HEK293 (cell line): ENCODE data around the gene CSKMT.

Experiments used
- GLIS1 ChIP-seq: fragments of 450-650 bp; formaldehyde crosslinking; IDR thresholded peaks from 2 replicates; pipeline ENCODE4 v1.5.1; 2016; ENCODE audit warnings: missing biosample characterization, missing genetic modification characterization
- HIC1 ChIP-seq: fragments of 450-650 bp; formaldehyde crosslinking; IDR thresholded peaks from 2 replicates; pipeline ENCODE4 v1.5.1; 2016; ENCODE audit warnings: missing biosample characterization, missing genetic modification characterization
- IKZF3 ChIP-seq: fragments of 450-650 bp; IDR thresholded peaks from 2 replicates; pipeline ENCODE4 v1.5.0; 2018; ENCODE audit warnings: missing biosample characterization, mild to moderate bottlenecking, missing genetic modification characterization, moderate library complexity
- KLF9 ChIP-seq: fragments of 450-650 bp; formaldehyde crosslinking; IDR thresholded peaks from 2 replicates; pipeline ENCODE4 v1.5.1; 2016; ENCODE audit warnings: missing biosample characterization, missing genetic modification characterization, low read depth
- PRDM10 ChIP-seq: fragments of 450-650 bp; formaldehyde crosslinking; IDR thresholded peaks from 2 replicates; pipeline ENCODE4 v1.5.1; 2016; ENCODE audit warnings: missing biosample characterization, missing genetic modification characterization
- SP7 ChIP-seq: fragments of 450-650 bp; formaldehyde crosslinking; IDR thresholded peaks from 2 replicates; pipeline ENCODE4 v1.5.1; 2016; ENCODE audit warnings: missing biosample characterization, missing genetic modification characterization
- TCF7L2 ChIP-seq: IDR thresholded peaks from 2 replicates; pipeline ENCODE4 v1.6.1; 2011; ENCODE audit warnings: low read depth, mild to moderate bottlenecking, inconsistent platforms, low read length, moderate library complexity, borderline replicate concordance
- ZNF501 ChIP-seq: fragments of 450-650 bp; formaldehyde crosslinking; IDR thresholded peaks from 2 replicates; pipeline ENCODE4 v1.5.1; 2016; ENCODE audit warnings: missing biosample characterization, missing genetic modification characterization
- ZNF518A ChIP-seq: fragments of 450-650 bp; formaldehyde crosslinking; conservative IDR thresholded peaks from 2 replicates; pipeline ENCODE4 v1.5.1; 2016; ENCODE audit warnings: low read depth, missing biosample characterization, missing genetic modification characterization
- ZNF580 ChIP-seq: fragments of 450-650 bp; formaldehyde crosslinking; IDR thresholded peaks from 2 replicates; pipeline ENCODE4 v1.5.1; 2016; ENCODE audit warnings: missing biosample characterization, missing genetic modification characterization
- ZNF596 ChIP-seq: fragments of 450-650 bp; IDR thresholded peaks from 2 replicates; pipeline ENCODE4 v1.5.0; 2018; ENCODE audit warnings: missing biosample characterization, mild to moderate bottlenecking, missing genetic modification characterization, moderate library complexity
- ZNF600 ChIP-seq: fragments of 450-650 bp; formaldehyde crosslinking; IDR thresholded peaks from 2 replicates; pipeline ENCODE4 v1.5.1; 2016; ENCODE audit warnings: missing biosample characterization, missing genetic modification characterization
- ZNF76 ChIP-seq: fragments of 450-650 bp; formaldehyde crosslinking; IDR thresholded peaks from 2 replicates; pipeline ENCODE4; 2016; ENCODE audit warnings: low read depth, missing biosample characterization, missing genetic modification characterization, borderline replicate concordance
- ZNF776 ChIP-seq: fragments of 450-650 bp; formaldehyde crosslinking; IDR thresholded peaks from 2 replicates; pipeline ENCODE4 v1.5.0; 2017; ENCODE audit warnings: missing biosample characterization, missing genetic modification characterization, borderline replicate concordance
- ZNF843 ChIP-seq: fragments of 450-650 bp; formaldehyde crosslinking; IDR thresholded peaks from 2 replicates; pipeline ENCODE4 v1.5.1; 2016; ENCODE audit warnings: missing biosample characterization, missing genetic modification characterization

Gene CSKMT

GRCh38 chr11:62678770-62679696, 13.9 kb downstream of the CSKMT start, which contains the start of gene UBXN1 (continued):
- peak; percentile 85 for TF ChIP-seq ZNF518A
- TF ChIP-seq ZNF776 (tag by site-specific recombination) = peak; percentile 100
- peak; percentile 56 for TF ChIP-seq PRDM10
- TF ChIP-seq SP7 (tag by site-specific recombination) = peak; percentile 71
- peak; percentile 20; the same call in 1 of the 2 replicates for TF ChIP-seq GLIS1 (tag by site-specific recombination)
- peak; percentile 62 for TF ChIP-seq IKZF3
- peak; percentile 24; the same call in 1 of the 2 replicates for TF ChIP-seq KLF9 (tag by site-specific recombination)
- TF ChIP-seq ZNF843 (tag by site-specific recombination) = no peak; the same call in 1 of the 2 replicates
- TF ChIP-seq TCF7L2 = no peak
- peak; percentile 88 for TF ChIP-seq ZNF600 (tag by site-specific recombination)
- peak; percentile 73; the same call in 1 of the 2 replicates for TF ChIP-seq ZNF76 (tag by site-specific recombination)
- peak; percentile 74; the same call in 1 of the 2 replicates for TF ChIP-seq ZNF501 (tag by site-specific recombination)
- peak; percentile 40; the same call in 1 of the 2 replicates for TF ChIP-seq ZNF580 (tag by site-specific recombination)
- TF ChIP-seq HIC1 (tag by site-specific recombination) = peak; percentile 83
- peak; percentile 56; the same call in 1 of the 2 replicates for TF ChIP-seq ZNF596 (tag by site-specific recombination)
